Mucosa of gallbladder (tissue), 1 donor: ENCODE results near the gene RAPGEF4. TPM values are rescaled to one million over a fixed set of nuclear protein-coding genes. Genes with fewer than 3 reads are reported as not detected.

Experiments
- DNase-seq: peaks from one replicate; pipeline ENCODE4 v3.0.0-alpha.2; 2020; ENCODE audit warnings: low spot score
- total RNA-seq: library from RNA; stranded (reverse); gene quantifications from one replicate; pipeline ENCODE4 v1.2.1, GENCODE V29; 2021
- donor health status: DM: no; HTN: no; CAD: no.

RAPGEF4 gene
- total RNA-seq, 1 donor from 2014 or later = 6.4 TPM

DNA sequence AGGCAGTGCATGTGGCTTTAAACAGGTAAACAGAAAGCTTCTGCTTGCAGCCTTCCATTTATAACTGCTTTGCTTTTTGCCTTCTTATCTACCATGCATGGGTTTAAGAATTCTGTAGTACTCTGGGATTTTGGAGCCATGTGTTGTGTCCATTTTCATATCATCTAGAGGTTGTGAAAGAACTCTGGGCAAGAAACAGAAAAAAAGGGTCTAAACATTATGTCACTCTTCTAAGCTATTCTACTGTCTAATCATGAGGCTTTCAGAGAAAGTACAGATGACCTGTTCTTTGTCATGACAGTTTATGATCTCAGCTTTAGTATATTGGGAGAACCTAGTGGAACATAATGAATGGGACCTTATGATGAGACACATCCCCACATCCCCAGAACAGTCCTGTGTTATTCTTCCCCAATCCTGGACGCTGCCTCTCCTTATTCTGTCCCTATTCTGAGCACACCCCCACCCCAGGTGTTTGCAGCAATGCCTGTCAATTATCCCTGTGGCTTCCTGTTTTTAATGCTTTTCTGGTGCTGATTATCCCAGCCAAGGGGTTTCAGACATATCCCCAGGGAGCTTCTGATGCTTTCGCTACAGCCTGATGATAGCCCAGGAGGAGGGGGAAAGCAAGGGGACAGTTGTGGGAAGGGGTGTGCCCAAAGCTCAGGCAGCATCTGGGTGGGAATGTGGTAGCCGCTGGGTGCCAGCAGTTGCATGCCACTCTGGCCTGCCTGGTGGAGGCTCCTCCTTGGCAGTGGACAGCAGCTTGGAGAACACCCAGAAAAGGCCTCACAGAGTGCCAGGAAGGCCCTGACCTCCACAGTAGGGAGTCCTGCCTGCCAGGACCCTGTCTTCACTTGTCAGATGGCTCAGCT lies 170.5 kb downstream of the RAPGEF4 start:
- DNase-seq = no peak

DNA sequence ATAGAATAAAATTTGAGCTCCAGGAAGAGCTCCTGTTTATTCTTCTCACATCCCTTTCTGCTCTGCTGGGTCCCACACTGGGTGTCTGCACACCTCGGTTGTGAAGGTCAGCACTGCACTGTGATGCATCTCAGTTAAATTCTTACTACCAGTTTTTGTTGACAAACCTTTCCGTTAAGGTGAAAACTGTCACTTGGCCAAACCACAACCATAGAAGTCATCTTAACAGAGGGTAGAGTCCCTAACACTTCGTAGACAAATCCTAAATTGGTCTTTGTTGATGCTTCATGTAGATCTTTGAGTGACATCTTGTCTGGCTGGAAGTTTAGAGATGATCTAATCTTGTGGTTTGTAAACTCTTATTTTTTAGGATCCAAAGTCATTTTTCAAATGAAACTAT lies 172.6 kb downstream of the RAPGEF4 start:
- DNase-seq = no peak

DNA sequence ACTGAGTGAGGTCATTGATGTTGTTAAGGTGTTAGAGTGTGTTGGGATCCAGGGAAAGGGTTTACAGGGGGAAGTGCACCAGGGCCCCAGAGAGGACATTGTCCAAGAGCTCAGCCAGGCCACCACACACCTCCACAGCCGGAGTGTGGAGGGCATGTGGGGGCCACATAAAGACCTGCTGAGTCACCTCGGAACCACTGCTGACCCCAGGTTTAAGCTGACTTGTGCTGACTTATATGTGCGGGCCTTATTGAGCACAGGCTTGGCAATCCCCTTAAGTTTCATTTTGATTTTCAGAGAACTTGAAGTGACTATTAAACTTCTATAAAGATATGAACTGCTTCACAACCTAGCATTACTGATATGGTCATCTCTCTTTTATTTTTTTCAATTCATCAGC lies 173.8 kb downstream of the RAPGEF4 start:
- DNase-seq = no peak

DNA sequence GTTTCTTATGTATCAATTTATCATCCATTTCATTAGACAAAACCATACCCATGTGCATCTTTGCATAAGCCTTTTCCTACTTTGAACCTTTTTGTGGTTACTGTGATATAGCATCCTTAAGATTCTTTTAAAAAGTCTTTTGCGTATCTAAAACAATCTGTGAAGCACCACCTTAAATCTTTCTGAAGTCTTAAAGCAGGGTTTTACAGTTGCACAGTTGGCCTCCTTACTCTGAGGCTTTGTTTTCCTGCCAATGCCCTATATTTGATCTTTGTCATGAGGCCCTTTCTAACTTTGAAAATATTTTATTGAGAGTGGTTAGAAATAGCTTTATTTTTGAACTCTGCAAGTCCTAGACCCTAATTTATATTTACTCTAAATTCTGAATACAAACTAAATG lies 176.6 kb downstream of the RAPGEF4 start:
- DNase-seq = no peak

GRCh38 chr2:172914341-172915008 lies 178.8 kb downstream of the RAPGEF4 start:
- DNase-seq = no peak

DNA sequence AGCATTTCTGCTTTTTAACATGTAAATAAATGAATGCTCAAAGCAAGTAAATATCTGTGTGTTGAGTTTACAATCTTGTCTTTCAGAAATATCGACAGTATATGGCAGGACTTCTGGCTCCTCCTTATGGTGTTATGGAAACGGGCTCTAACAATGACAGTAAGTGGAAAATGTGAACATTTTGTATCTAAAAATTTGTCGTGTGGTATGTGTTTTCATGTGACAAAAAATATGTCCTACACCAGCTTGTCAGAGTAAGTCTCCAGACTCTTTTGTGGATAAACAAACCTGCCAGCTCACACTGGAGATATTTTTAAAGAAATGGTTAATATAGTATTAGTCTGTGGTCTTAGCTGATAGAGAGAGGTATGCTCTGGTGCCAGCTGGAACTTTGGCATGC lies 182.1 kb downstream of the RAPGEF4 start:
- DNase-seq = no peak

GRCh38 chr2:172919732-172920131 lies 184.1 kb downstream of the RAPGEF4 start:
- DNase-seq = no peak

DNA sequence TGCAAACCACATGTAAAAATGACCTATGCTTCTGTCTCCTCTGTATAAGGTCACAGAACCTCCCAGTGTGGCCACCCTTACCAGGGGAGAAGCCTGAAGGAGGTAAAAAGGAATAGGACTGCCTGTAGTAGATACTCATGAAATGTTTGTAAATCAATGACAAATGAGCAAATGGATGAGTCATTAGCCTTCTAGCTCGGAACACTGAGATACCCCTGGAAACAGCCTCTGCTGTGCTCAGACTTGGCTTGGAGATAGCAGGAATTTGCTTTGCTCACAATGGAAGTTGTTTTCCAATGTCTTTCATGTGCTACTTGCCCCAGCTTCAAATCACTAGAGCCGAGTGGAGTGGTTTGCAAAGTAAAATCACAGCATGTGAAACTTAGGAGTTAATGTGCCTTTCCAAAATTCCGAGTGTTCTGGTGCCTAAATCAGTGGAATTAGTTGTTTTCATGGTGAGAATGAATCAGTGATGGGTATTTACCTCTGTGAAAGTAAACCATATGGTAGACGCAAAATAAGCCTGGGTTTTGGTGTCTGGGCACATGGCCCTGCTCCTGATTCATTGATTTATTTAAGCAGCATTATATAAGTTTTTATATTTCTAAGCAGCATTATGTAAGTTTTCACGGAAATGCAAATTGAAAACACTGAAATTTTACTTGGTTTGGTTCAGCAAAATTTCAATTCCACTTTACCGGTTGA lies 186.0 kb downstream of the RAPGEF4 start:
- no peak for DNase-seq

DNA sequence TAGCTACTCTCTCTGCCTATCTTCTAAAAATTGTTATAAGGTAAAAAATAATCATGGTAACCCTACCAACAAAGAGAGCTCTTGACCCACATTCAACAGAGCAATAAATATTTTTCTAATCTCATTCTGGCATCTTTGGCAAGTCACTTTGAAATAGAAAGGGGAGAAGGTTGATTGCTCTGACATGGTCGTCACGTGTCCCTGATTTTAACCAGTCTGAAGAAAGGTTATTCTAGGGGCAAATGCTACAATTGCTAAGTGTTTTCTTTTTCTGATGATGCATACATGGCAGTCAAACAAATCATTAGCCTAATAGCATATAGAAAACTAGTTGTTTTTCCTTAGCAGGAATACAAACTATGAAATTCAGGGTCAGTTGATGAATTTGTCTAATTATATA lies 186.7 kb downstream of the RAPGEF4 start:
- no peak for DNase-seq

GRCh38 chr2:172922815-172923214 lies 187.2 kb downstream of the RAPGEF4 start:
- DNase-seq = no peak

- no peak for DNase-seq
Measured at GRCh38 chr2:172924097-172924660, 188.5 kb downstream of the RAPGEF4 start.

- DNase-seq = no peak
Measured at GRCh38 chr2:172925600-172925999, 190.0 kb downstream of the RAPGEF4 start.

DNA sequence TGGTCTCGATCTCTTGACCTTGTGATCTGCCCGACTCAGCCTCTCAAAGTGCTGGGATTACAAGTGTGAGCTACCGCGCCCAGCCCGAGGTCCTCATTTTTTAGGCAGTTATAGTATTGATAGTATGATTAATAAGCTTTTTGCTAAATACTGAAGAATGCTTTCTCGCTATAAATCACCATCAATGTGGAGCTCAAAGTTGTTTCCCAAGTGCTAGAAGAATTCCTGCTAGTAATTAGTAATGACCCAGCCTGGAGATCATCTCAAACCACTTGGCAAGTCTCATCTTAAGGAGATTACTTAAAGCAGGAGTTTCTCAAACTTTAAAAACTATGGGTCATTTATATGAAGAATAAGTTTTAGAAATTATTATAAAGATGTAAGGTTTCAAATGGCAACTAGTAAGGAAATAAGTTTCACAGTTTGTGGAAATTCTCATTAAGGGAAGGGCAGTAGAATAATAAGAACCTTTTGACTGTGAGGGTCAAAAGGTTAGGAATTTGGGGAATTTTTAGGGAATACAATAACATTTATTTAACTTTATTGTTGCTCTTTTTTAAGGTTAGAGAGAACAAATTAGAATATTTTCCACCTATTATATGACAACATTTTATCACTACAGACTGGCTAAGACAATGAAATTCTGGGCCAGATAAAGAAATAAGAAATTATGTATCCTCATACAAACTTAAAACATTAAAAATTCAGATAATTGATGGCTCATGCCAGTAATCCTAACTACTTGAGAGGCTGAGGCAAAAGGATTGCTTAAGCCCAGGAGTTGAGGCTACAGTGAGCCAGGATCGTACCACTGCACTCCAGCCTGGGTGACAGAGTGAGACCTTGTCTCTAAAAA lies 191.4 kb downstream of the RAPGEF4 start:
- no peak for DNase-seq

DNA sequence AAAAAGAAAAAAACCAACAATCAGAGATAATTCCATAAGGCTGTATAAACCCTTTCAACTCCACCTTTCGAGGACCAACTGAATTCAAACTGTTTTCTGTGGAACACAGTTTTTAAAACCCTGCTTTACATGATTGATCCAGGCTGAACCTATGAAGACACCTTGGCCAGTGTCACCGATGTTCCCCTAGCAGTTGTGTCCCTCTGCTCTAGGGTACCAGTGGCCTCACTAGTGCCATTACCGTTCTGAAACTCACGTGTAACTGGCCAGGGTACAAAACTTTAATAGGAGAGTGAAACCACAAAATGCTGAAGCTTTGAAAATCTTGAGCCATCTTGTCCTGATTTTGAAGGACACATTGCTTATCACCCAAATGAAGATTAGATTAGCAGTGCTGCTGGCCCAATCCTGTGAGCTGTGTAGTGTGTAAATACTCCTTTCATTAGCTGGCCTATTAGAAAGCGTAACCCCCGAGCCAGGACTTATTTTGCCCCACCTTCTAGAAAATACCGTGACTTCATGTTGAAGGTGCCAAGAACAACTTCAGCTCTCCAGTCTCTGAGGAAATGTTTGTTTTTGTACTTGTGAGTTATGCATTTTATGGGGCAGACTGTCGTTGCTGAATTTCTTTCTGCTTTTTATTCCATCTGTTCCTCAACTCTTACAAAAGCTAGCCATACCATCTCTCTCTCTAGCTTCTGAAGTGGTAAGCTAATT lies 192.2 kb downstream of the RAPGEF4 start:
- DNase-seq = no peak

DNA sequence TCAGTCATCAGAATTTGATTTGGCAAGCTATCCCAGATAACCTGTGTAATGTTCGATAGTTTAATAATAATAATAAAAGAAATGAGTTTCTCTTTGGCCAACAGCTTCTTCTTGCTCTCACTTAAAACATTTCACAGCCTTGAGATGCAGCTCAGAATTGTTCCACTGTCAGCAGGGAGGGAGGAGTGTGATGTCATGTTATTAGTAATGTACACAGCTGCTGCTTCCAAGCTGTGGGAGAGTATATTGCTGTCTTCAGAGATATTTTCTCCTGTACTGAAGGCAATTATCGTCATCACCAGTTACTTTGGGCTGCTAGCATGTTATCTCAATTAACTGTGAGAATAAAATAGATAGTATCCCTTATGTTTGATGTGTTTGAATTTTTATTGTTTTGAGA lies 193.1 kb downstream of the RAPGEF4 start:
- no peak for DNase-seq

DNA sequence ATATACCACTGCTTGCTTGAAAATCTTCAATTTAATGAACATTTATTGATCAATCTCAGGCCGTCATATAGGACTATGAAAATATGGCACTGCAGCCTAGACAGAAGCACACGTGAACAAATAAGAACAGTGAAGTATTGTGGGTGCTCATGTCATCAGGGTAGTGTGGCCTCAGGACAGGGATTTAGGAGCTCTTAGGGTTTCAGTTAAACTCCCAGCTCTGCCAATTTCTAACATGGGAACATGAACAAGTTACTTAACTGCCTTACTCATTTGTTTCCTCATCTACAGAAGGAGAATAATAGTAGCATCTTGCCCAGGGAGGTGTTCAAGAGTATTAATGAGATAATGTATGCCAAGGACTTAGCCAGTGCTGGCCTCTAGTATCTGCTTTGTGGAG lies 194.0 kb downstream of the RAPGEF4 start:
- DNase-seq = no peak

DNA sequence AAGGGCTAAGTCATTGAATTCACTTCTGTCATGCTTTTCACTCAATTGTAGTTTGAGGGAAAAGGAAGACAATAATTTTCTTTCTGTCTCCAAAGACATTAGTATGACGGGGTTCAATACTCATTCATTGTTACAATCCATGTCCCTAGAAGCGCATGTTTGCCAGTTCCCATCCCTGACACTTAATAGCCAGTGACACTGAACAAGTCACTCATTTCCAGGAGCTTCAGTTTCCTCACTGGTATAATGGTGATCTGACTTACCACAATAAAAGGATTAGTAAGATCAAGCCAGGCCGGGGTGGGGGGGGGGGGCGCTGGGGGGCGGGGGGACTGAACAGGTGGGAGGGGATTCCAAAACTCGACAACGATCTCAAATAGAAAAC lies 195.2 kb downstream of the RAPGEF4 start:
- DNase-seq = no peak

DNA sequence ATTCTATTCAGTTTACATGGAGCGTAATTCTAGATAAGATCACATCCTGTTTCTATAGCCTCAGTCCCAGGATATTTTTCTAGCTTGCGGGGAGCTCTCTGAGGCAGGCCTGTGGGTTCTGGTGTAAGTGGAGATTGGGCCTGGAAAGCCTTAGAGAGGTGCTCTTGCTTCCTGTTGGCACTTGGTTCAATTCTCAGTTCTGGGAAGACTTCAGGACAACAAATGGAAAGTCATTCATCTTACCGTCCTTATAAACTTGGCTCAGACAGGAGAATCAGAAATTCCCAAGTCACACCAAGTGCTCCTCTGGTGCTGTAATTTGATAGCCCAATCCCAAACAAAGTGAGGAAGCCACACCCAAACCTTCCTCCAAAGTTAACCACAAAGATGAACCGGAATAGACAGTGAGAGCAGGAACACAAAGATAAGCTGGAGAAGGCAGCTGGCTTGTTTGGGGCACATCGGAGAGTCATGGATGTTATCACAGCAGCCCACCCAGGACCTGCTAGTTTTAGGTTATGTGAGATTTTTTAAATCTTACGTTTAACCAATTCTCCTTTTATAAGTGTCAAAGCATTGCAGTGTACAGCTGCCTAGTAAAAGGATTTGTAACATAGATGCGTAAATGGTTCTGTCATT lies 195.7 kb downstream of the RAPGEF4 start:
- DNase-seq = no peak

- DNase-seq = peak; percentile 68
Measured at GRCh38 chr2:172931918-172932520, 196.4 kb downstream of the RAPGEF4 start.
